ENCODE results near the gene AKR1C4. TPM values are rescaled to one million over a fixed set of nuclear protein-coding genes. Genes with fewer than 3 reads are reported as not detected.

The AKR1C4 gene
- total RNA-seq, 1 donor from 2014 or later, result not detected

DNA sequence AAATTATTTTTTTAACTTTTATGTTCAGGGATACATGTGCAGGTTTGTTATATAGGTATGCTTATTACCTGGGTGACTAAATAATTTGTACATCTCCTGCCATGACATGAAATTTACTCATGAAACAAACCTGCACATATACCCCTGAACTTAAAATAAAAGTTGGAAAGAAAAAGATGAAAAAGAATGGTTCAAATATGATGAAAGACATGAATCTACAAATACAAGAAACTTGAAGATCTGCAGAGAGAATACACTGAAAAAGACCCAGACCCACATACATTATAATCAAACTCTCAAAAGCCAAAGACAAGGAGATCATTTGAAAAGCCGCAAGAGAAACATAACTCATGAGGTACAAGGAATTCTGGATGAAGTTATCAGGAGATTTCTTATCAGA, 70.2 kb downstream of the AKR1C4 start:
- no peaks in the 10 kb centered on the region for H3K9me3 ChIP-seq
- no peaks in the 10 kb centered on the region for H3K27me3 ChIP-seq
- DNase-seq (ENCODE audit: low spot score in 2 of 2), result no peak
- H3K27ac ChIP-seq, result no peak overlapping the region
- no peak overlapping the region for H3K4me3 ChIP-seq
- intact Hi-C loops (cut with DNase I), result no loop called here
- TF ChIP-seq, protein P1, sequence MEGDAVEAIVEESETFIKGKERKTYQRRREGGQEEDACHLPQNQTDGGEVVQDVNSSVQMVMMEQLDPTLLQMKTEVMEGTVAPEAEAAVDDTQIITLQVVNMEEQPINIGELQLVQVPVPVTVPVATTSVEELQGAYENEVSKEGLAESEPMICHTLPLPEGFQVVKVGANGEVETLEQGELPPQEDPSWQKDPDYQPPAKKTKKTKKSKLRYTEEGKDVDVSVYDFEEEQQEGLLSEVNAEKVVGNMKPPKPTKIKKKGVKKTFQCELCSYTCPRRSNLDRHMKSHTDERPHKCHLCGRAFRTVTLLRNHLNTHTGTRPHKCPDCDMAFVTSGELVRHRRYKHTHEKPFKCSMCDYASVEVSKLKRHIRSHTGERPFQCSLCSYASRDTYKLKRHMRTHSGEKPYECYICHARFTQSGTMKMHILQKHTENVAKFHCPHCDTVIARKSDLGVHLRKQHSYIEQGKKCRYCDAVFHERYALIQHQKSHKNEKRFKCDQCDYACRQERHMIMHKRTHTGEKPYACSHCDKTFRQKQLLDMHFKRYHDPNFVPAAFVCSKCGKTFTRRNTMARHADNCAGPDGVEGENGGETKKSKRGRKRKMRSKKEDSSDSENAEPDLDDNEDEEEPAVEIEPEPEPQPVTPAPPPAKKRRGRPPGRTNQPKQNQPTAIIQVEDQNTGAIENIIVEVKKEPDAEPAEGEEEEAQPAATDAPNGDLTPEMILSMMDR (IDR thresholded peaks at IDR 0.05), result no peak
- H3K4me1 ChIP-seq, result no peaks in the 10 kb centered on the region
- no peaks in the 10 kb centered on the region for H3K36me3 ChIP-seq

DNA sequence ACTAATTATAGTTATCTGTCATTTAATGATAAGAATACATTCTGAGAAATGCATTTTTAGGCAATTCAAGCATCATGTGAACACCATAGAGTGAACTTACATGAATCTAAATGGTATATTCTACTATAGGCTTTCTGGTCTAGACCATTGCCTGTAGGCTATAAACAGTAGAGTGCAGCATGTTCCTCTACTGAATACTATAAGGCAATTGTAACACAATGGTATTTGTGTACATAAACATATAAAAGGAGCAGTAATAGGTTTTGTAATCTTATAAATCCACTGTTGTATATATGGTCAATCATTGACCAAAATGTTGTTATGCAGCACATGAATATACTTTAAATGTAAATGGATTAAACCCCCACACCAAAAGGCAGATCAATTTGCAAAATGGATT, 71.6 kb downstream of the AKR1C4 start:
- no peaks in the 10 kb centered on the region for H3K9me3 ChIP-seq
- intact Hi-C loops (cut with DNase I), result no loop called here
- H3K4me3 ChIP-seq, result no peak overlapping the region
- TF ChIP-seq, protein P1 (IDR thresholded peaks at IDR 0.05), result no peak
- H3K36me3 ChIP-seq, result no peaks in the 10 kb centered on the region
- no peak overlapping the region for H3K27ac ChIP-seq
- DNase-seq (ENCODE audit: low spot score in 2 of 2), result no peak
- no peaks in the 10 kb centered on the region for H3K4me1 ChIP-seq
- no peaks in the 10 kb centered on the region for H3K27me3 ChIP-seq

Other genes starting within 250 kb of the AKR1C4 start
- gene AKR1C1, start 233.4 kb upstream of the AKR1C4 start, total RNA-seq, result 18.4 TPM
- gene AKR1C2, start 193.0 kb upstream of the AKR1C4 start, total RNA-seq, result 16.6 TPM
- 64.4 TPM for gene AKR1C3, start 102.4 kb upstream of the AKR1C4 start, total RNA-seq
- not detected for gene AKR1C8, start 11.7 kb upstream of the AKR1C4 start, total RNA-seq
- gene UCN3, start 168.1 kb downstream of the AKR1C4 start, total RNA-seq, result not detected
- not detected for gene TUBAL3, start 208.0 kb downstream of the AKR1C4 start, total RNA-seq
- 95.9 TPM for gene NET1, start 215.7 kb downstream of the AKR1C4 start, total RNA-seq

Data from ascending aorta (tissue), 2 donors.